T-helper 17 cell (primary cell): ENCODE data around the gene LTB. TPM values are rescaled to one million over a fixed set of nuclear protein-coding genes. Genes with fewer than 3 reads are reported as not detected.

ENCODE experiments used
- ATAC-seq: fragments of 150-1000 bp; cut with Tn5 transposase; 2 replicates; pipeline ENCODE4 v1.10.0; 2021; ENCODE audit warnings: mild to moderate bottlenecking, moderate library complexity
- DNase-seq, 3 donors: peaks; one replicate each; pipeline versions ENCODE4 v3.0.0 to v3.0.0-alpha.2; 2020 to 2021
- H3K9me3 ChIP-seq: one replicate; pipeline ENCODE4 v1.7.0; 2013; ENCODE audit warnings: low read length, mild to moderate bottlenecking; ENCODE audit not compliant: control insufficient read depth, poor library complexity, severe bottlenecking
- H3K27ac Mint-ChIP-seq: one replicate; pipeline ENCODE4 v1.8.0; 2022; ENCODE audit warnings: mild to moderate bottlenecking, moderate library complexity, mixed read lengths
- H3K27me3 Mint-ChIP-seq: one replicate; pipeline ENCODE4 v1.8.0; 2022; ENCODE audit warnings: mixed read lengths
- H3K36me3 Mint-ChIP-seq: one replicate; pipeline ENCODE4 v1.8.0; 2022; ENCODE audit warnings: low read depth, mixed read lengths
- H3K4me1 Mint-ChIP-seq: one replicate; pipeline ENCODE4 v1.8.0; 2022; ENCODE audit warnings: mild to moderate bottlenecking, mixed read lengths
- H3K4me3 Mint-ChIP-seq: one replicate; pipeline ENCODE4 v1.8.0; 2022; ENCODE audit warnings: mild to moderate bottlenecking, moderate library complexity, mixed read lengths
- total RNA-seq, 4 donors: library from RNA in 2 of 4; stranded (reverse) in 2 of 4; gene quantifications; one replicate each; pipeline ENCODE4 v1.2.3 and lab custom pipeline; 2022 to 2026

Gene LTB
- total RNA-seq, 2 donors from 2014 or later = 791 to 891 TPM

GRCh38 chr6:31545291-31545690 is 36.9 kb downstream of the LTB start:
- H3K4me1 Mint-ChIP-seq = peaks cover 42% of the 10 kb centered on the region
- ATAC-seq (no peak), DNase-seq (no peak)
- H3K4me3 Mint-ChIP-seq = peak overlapping the region; percentile 7
- peak overlapping the region; percentile 94 for H3K27ac Mint-ChIP-seq
- H3K9me3 ChIP-seq = no peaks in the 10 kb centered on the region
- no peaks in the 10 kb centered on the region for H3K27me3 Mint-ChIP-seq
- H3K36me3 Mint-ChIP-seq = peaks cover 7% of the 10 kb centered on the region

DNA sequence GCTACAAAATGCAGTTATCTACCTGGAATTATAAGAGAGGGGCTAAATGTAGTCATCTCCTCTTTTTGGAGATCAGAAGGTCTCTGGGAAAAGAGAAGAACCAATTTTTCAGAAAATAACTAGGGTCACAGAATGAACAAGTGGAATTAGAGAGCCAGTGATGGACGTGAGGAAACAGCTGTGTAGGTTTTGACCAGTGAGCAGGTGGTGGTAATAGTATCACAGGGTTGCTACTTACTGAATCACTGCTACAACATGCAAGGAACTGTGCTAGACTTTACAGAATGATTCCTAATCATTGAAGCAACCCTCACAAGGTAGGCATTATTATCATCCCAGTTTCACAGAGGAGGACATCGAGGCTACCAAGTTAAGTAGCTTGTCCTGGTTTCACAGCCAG is 37.5 kb downstream of the LTB start:
- H3K9me3 ChIP-seq = no peaks in the 10 kb centered on the region
- Mint-ChIP-seq H3K27ac (peak overlapping the region; percentile 94), H3K36me3 (peaks cover 12% of the 10 kb centered on the region), H3K4me1 (peaks cover 48% of the 10 kb centered on the region), H3K27me3 (no peaks in the 10 kb centered on the region), H3K4me3 (no peak overlapping the region)
- DNase-seq (no peak), ATAC-seq (no peak)

DNA sequence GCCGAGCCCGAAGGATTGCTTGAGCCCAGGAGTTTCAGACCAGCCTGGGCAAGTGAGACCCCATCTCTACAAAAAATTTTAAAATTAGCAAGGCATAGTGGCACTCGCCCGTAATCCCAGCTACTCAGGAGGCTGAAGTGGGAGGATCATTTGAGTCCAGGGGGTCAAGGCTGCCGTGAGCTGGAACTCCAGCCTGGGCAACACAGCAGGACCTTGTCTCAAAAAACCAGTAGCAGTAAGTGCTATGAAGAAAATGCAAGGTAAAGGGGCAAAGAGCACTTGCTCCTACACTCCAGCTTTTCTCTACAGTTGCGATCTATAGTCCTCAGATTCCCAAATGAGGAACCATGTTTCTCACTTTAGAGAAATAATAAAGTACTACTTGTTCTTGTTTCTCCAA is 38.6 kb downstream of the LTB start:
- DNase-seq (no peak), ATAC-seq (no peak)
- peaks cover 59% of the 10 kb centered on the region for H3K4me1 Mint-ChIP-seq
- H3K36me3 Mint-ChIP-seq = peaks cover 18% of the 10 kb centered on the region
- H3K27me3 Mint-ChIP-seq = no peaks in the 10 kb centered on the region
- no peak overlapping the region for H3K4me3 Mint-ChIP-seq
- H3K27ac Mint-ChIP-seq = peak overlapping the region; percentile 100
- no peaks in the 10 kb centered on the region for H3K9me3 ChIP-seq

GRCh38 chr6:31541658-31542521 is 40.3 kb downstream of the LTB start, which contains the start of gene DDX39B:
TSS of gene DDX39B (minus strand) at chr6:31542003. CDS start at chr6:31540532, 1,471 bp downstream.
- peaks cover 18% of the 10 kb centered on the region for H3K36me3 Mint-ChIP-seq
- peak within 1 kb of the TSS; percentile 97 for H3K4me3 Mint-ChIP-seq
- peak; percentile 84 to 88 (median 86) for DNase-seq
- peak within 1 kb of the TSS; percentile 100 for H3K27ac Mint-ChIP-seq
- no peaks in the 10 kb centered on the region for H3K9me3 ChIP-seq
- peak; percentile 76 for ATAC-seq
- no peaks in the 10 kb centered on the region for H3K27me3 Mint-ChIP-seq
- H3K4me1 Mint-ChIP-seq = peaks cover 56% of the 10 kb centered on the region

DNA sequence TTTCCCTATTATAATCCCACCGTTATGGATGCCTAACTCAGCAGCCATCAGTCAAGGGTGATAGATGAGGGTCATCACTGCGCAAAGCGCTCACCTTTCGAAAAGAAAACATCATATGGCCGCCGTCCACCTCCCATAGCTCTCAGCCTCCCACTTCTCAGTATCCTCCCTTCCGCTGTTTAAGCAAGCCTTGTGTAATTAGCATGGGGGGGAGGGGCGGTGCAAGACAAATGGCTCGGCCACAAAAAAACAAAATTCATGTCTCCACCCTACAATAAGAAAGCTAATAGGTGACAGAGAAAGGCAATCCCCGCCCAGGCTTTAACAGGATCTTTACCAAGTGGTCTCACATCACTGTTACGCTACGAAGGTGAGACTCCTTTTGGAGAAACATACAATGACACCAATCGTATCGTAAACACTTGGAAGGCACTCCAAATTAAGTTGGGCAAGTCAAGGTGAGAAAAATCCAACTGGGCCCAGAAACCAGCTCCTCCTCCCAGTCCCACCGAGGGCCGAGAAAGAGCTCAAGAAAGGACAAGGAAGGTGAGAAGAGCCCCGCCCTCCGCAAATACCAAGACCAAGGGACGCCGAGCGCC is 41.1 kb downstream of the LTB start:
- H3K36me3 Mint-ChIP-seq = peaks cover 18% of the 10 kb centered on the region
- peak overlapping the region; percentile 97 for H3K4me3 Mint-ChIP-seq
- H3K4me1 Mint-ChIP-seq = peaks cover 49% of the 10 kb centered on the region
- DNase-seq = peak; percentile 32 to 56 (median 47)
- H3K9me3 ChIP-seq = no peaks in the 10 kb centered on the region
- ATAC-seq = peak; percentile 50
- no peaks in the 10 kb centered on the region for H3K27me3 Mint-ChIP-seq
- H3K27ac Mint-ChIP-seq = peak overlapping the region; percentile 100

- peak overlapping the region; percentile 100 for H3K27ac Mint-ChIP-seq
- peaks cover 22% of the 10 kb centered on the region for H3K36me3 Mint-ChIP-seq
- peak overlapping the region; percentile 97 for H3K4me3 Mint-ChIP-seq
- ATAC-seq (no peak), DNase-seq (no peak)
- no peaks in the 10 kb centered on the region for H3K27me3 Mint-ChIP-seq
- H3K4me1 Mint-ChIP-seq = peaks cover 48% of the 10 kb centered on the region
- H3K9me3 ChIP-seq = no peaks in the 10 kb centered on the region
Measured at GRCh38 chr6:31540640-31541039, 41.6 kb downstream of the LTB start.

GRCh38 chr6:31538805-31539400 is 43.3 kb downstream of the LTB start:
- ATAC-seq (no peak), DNase-seq (no peak)
- no peaks in the 10 kb centered on the region for H3K9me3 ChIP-seq
- peaks cover 47% of the 10 kb centered on the region for H3K4me1 Mint-ChIP-seq
- H3K36me3 Mint-ChIP-seq = peaks cover 22% of the 10 kb centered on the region
- H3K27me3 Mint-ChIP-seq = no peaks in the 10 kb centered on the region
- H3K4me3 Mint-ChIP-seq = peak overlapping the region; percentile 97
- peak overlapping the region; percentile 100 for H3K27ac Mint-ChIP-seq

- Mint-ChIP-seq H3K27me3 (no peaks in the 10 kb centered on the region), H3K4me3 (peak overlapping the region; percentile 50), H3K4me1 (peaks cover 29% of the 10 kb centered on the region), H3K27ac (peak overlapping the region; percentile 86), H3K36me3 (peaks cover 18% of the 10 kb centered on the region)
- no peak for DNase-seq
- ATAC-seq = no peak
- no peaks in the 10 kb centered on the region for H3K9me3 ChIP-seq
Measured at GRCh38 chr6:31535538-31536324, 46.5 kb downstream of the LTB start.

DNA sequence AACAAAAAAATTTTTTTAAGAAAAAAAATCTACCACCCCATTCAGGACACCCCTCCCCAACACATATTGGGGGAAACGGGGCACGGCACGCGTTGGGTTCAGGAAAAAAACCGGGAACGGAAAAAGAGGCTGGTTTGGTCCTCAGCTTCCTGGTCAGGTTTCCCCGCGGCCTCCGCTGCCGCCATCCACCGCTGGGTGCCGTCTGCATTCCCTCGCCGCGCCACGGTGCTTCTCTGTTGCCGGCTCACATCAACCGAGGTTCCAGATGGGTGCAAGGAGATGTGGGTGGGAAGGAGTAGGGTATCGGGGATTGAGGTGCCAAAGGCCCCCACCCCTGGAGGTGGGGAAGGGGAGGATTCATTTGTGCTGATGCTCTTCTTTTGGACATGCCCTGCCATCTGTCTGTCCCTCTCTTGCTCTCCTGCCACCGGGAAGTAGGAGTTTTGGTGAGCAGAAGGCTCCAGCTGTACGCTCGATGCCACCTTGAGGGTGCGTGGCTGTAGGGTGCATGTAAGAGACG is 47.6 kb downstream of the LTB start:
- no peaks in the 10 kb centered on the region for H3K9me3 ChIP-seq
- DNase-seq (no peak), ATAC-seq (no peak)
- Mint-ChIP-seq H3K4me1 (peaks cover 18% of the 10 kb centered on the region), H3K4me3 (no peak overlapping the region), H3K27me3 (no peaks in the 10 kb centered on the region), H3K36me3 (peaks cover 15% of the 10 kb centered on the region), H3K27ac (no peak overlapping the region)

GRCh38 chr6:31534011-31534410 is 48.2 kb downstream of the LTB start:
- Mint-ChIP-seq H3K4me3 (no peak overlapping the region), H3K4me1 (peaks cover 12% of the 10 kb centered on the region), H3K27me3 (no peaks in the 10 kb centered on the region), H3K36me3 (peaks cover 10% of the 10 kb centered on the region), H3K27ac (no peak overlapping the region)
- no peaks in the 10 kb centered on the region for H3K9me3 ChIP-seq
- ATAC-seq = no peak
- DNase-seq = no peak

- peak overlapping the region; percentile 24 for H3K27ac Mint-ChIP-seq
- no peak for ATAC-seq
Measured at GRCh38 chr6:31533455-31533841, 48.8 kb downstream of the LTB start.

DNA sequence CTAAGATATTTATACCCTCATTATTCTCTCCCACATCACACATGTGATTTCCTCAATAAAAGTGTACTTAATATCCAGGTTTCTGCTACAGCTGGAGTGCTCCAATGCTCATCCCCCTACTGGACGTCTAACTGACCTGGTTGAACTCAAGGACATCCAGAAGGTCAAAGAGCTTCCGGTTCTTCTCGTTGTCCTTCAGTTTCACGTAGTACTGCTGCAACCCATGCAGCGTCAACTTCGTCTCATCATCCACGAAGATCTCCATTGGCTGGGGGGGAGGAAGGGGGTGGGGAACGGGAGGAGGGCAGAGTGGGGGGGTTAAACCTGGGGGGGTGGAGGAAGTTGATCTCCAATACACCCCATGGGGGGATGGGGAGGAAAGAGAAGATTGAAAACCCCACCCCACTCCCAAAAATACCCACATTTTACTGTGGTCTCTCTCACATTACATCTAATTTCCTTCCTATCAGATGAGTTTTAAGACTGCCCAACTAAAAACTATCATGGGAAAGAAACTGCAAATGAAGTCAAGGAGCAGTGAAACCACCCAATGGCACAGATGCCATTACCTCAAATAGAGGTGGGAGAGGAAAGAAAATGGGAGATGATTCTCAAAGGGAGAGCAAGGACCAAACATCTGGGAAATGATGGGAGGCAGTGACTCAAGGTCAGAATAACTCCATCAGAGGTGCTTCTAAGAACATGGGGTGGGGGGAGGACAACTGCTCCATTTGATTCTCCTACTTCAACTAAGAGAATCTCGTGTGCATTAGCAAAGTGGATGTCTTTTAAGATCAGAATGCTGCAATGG is 49.4 kb downstream of the LTB start:
- Mint-ChIP-seq H3K27ac (peak overlapping the region; percentile 24), H3K36me3 (peaks cover 8% of the 10 kb centered on the region), H3K4me3 (no peak overlapping the region), H3K27me3 (no peaks in the 10 kb centered on the region), H3K4me1 (peaks cover 4% of the 10 kb centered on the region)
- no peaks in the 10 kb centered on the region for H3K9me3 ChIP-seq
- ATAC-seq (no peak), DNase-seq (no peak)

More at GRCh38 chr6:31533455-31533841, 48.8 kb downstream of the LTB start:
- Mint-ChIP-seq H3K27me3 (no peaks in the 10 kb centered on the region), H3K4me1 (peaks cover 6% of the 10 kb centered on the region), H3K4me3 (no peak overlapping the region), H3K36me3 (peaks cover 8% of the 10 kb centered on the region)
- no peaks in the 10 kb centered on the region for H3K9me3 ChIP-seq
- DNase-seq = no peak
